ENCODE results near the gene CCDC3. TPM values are rescaled to one million over a fixed set of nuclear protein-coding genes. Genes with fewer than 3 reads are reported as not detected.

CCDC3 gene
- total and polyA plus RNA-seq, 7 donors = 0.46 to 6.9 (median 3.1) TPM

DNA sequence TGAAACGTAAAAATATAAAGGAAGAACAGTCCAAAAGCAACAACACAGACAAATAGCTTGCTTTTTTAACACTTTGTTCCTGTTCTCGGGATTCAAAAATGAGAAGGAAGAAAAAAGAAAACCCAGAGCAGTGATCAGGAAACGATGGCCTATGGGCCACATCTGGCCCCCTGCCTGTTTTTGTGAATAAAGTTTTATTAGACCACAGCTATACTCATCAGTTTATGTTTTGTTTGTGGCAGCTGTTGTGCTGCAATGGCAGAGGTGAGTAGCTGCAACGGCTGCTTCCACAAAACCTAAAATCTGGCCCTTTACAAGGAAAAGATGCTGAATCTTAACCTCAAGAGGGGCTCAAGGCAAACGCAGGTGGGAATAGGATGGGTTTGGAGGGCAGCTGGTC, 96.4 kb downstream of the CCDC3 start:
- H3K4me1 ChIP-seq = peaks cover 0 to 10% (median 0%) of the 10 kb centered on the region in 4 donors
- H3K27ac ChIP-seq = no peak overlapping the region
- H3K27me3 ChIP-seq = no peaks in the 10 kb centered on the region
- H3K36me3 ChIP-seq = no peaks in the 10 kb centered on the region
- intact Hi-C loops (cut with DNase I) = no loop called here
- no peaks in the 10 kb centered on the region for H3K9me3 ChIP-seq
- TF ChIP-seq EP300 (IDR thresholded peaks at IDR 0.05) (no peak), POLR2AphosphoS5 (IDR thresholded peaks at IDR 0.05) (no peak), POLR2A (IDR thresholded peaks at IDR 0.05) (no peak)
- TF ChIP-seq, protein P1, sequence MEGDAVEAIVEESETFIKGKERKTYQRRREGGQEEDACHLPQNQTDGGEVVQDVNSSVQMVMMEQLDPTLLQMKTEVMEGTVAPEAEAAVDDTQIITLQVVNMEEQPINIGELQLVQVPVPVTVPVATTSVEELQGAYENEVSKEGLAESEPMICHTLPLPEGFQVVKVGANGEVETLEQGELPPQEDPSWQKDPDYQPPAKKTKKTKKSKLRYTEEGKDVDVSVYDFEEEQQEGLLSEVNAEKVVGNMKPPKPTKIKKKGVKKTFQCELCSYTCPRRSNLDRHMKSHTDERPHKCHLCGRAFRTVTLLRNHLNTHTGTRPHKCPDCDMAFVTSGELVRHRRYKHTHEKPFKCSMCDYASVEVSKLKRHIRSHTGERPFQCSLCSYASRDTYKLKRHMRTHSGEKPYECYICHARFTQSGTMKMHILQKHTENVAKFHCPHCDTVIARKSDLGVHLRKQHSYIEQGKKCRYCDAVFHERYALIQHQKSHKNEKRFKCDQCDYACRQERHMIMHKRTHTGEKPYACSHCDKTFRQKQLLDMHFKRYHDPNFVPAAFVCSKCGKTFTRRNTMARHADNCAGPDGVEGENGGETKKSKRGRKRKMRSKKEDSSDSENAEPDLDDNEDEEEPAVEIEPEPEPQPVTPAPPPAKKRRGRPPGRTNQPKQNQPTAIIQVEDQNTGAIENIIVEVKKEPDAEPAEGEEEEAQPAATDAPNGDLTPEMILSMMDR (IDR thresholded peaks at IDR 0.05) = no peak
- no peak overlapping the region for H3K4me3 ChIP-seq
- no peak for DNase-seq
- WGBS, 2 donors = 70 to 82% methylated on average over 5 of the region's 5 CpGs

DNA sequence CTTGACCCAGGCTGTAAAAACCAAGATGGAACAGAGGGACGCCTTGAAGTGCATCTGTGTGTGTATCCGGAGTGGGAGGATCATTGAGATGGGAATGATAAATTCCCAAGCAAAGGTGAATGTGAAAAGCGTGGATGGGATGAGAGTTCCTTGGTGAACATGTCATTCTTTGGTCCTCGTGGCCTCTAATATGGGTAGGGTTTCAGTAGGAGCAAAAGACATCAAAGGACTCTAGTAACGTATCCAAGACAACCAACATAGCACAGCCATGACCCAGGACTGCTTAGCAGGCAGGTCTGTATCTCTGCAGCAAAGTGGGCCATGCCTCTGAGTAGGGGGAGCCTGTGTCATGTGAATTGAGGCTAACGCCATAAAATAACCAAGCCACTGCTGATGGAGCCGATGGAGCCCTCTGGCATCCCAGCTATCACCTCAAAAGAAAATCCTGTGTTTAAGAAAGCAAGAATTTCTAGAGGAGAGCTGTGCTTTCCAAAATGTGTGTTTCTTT, 98.6 kb downstream of the CCDC3 start:
- intact Hi-C loops (cut with DNase I) = loop anchor here (1.0 to 5.0 kb wide), 3 partner anchors 121 to 641 kb away; no protein-coding TSS in a partner anchor
- TF ChIP-seq POLR2AphosphoS5 (IDR thresholded peaks at IDR 0.05) (no peak), EP300 (IDR thresholded peaks at IDR 0.05) (no peak), POLR2A (IDR thresholded peaks at IDR 0.05) (no peak)
- TF ChIP-seq, protein P1 (IDR thresholded peaks at IDR 0.05) = no peak
- Histone ChIP-seq H3K4me1 (no peaks in the 10 kb centered on the region), H3K4me3 (no peak overlapping the region), H3K27ac (no peak overlapping the region), H3K9me3 (no peaks in the 10 kb centered on the region), H3K27me3 (no peaks in the 10 kb centered on the region), H3K36me3 (no peaks in the 10 kb centered on the region)
- DNase-seq = no peak
- WGBS, 2 donors = 68 to 77% methylated on average over 7 of the region's 7 CpGs

DNA sequence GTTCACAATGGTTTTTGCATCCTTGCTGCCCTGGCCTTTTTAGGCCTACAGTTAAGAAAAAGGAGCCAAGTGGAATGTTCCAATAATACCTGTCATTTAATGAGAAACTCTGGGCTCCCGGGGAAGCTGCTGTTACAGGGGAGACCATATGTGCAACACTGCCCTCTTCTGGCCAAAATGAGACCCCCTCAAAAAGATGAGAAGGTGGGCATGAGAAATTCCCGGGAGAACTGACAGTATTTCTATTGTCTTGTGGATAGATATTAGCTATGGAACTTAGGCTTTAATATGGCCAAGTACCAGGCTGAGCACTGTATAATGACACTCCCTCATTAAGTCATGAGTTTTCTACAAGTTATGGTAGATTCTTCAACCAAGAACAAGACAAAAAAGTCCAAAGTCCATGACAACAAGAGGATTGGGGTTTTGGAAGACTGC, 99.4 kb downstream of the CCDC3 start:
- Histone ChIP-seq H3K4me1 (no peaks in the 10 kb centered on the region), H3K4me3 (no peak overlapping the region), H3K9me3 (no peaks in the 10 kb centered on the region), H3K27me3 (no peaks in the 10 kb centered on the region), H3K36me3 (no peaks in the 10 kb centered on the region), H3K27ac (no peak overlapping the region)
- 1 to 9% methylated on average over 2 of the region's 2 CpGs for WGBS, 2 donors
- DNase-seq = no peak
- intact Hi-C loops (cut with DNase I) = loop anchor here (1.0 to 5.0 kb wide), 3 partner anchors 120 to 640 kb away; no protein-coding TSS in a partner anchor
- TF ChIP-seq, protein P1 (IDR thresholded peaks at IDR 0.05) = peak; percentile 28 to 83 (median 74)
- TF ChIP-seq EP300 (IDR thresholded peaks at IDR 0.05) (no peak), POLR2A (IDR thresholded peaks at IDR 0.05) (no peak), POLR2AphosphoS5 (IDR thresholded peaks at IDR 0.05) (no peak)

DNA sequence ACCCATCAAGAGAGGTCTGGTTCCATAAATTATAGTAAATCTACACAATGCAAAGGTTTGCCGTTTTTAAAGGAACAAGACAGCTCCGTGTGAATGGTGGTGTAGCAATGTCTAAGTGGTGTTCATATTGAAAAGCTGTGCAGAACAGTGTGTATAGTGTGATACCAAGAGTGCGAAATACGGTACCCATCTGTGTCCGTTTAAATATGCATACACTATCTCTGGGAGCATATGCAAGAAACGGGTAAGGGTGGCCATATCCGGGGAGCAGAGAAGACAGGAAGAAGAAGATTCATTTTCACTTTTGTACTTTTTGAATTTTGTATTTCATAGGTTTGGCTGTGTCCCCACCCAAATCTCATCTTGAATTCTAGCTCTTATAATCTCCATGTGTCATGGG, 102.0 kb downstream of the CCDC3 start:
- H3K27me3 ChIP-seq = no peaks in the 10 kb centered on the region
- no peak overlapping the region for H3K4me3 ChIP-seq
- H3K9me3 ChIP-seq = no peaks in the 10 kb centered on the region
- no peaks in the 10 kb centered on the region for H3K36me3 ChIP-seq
- no peak for DNase-seq
- H3K4me1 ChIP-seq = no peaks in the 10 kb centered on the region
- intact Hi-C loops (cut with DNase I) = no loop called here
- TF ChIP-seq POLR2A (IDR thresholded peaks at IDR 0.05) = no peak
- TF ChIP-seq, protein P1 (IDR thresholded peaks at IDR 0.05) = no peak
- no peak for TF ChIP-seq EP300 (IDR thresholded peaks at IDR 0.05)
- H3K27ac ChIP-seq = no peak overlapping the region
- 91 to 92% methylated on average over 7 of the region's 7 CpGs for WGBS, 2 donors

DNA sequence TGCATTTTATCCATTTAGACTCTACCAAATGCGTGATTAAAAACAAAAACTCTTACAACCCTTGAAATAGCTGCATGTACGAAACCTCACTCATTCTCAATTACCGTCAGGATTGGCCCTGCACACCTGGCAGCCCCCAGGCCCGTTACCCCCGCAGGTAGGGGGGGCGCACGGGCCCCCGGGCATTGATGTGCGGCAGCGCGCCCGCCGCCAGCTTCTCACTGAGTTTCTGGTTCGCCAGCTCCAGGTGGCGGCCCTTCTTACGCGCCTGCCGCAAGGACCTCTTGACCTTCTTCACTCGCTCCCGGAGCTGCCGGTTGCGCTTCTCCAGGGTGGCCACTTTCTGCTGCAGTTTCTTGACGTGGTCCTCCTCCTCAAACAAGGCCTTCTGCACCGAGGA, 103.2 kb downstream of the CCDC3 start:
- WGBS, 2 donors = 90 to 93% methylated on average over 24 of the region's 24 CpGs
- peaks cover 0 to 3% (median 0%) of the 10 kb centered on the region in 4 donors for H3K9me3 ChIP-seq
- intact Hi-C loops (cut with DNase I) = no loop called here

More for the DNA sequence above, 103.2 kb downstream of the CCDC3 start:
- Histone ChIP-seq H3K36me3 (no peaks in the 10 kb centered on the region), H3K27ac (no peak overlapping the region), H3K4me3 (no peak overlapping the region), H3K4me1 (no peaks in the 10 kb centered on the region), H3K27me3 (no peaks in the 10 kb centered on the region)
- DNase-seq = no peak
- TF ChIP-seq, protein P1 (IDR thresholded peaks at IDR 0.05) = no peak
- TF ChIP-seq POLR2AphosphoS5 (IDR thresholded peaks at IDR 0.05) (no peak), EP300 (IDR thresholded peaks at IDR 0.05) (no peak), POLR2A (IDR thresholded peaks at IDR 0.05) (no peak)

All from sigmoid colon (tissue), 7 donors.